Dedifferentiated amniotic fluid mesenchymal stem cell (primary cell): ENCODE measurements around the gene ZNF445.
"Not testable (repeated sequence)": the region's sequence is repeated elsewhere in the genome, so short reads cannot be mapped to it uniquely, and the experiment has no call there.

ENCODE experiments used
- DNase-seq: peaks from one replicate; pipeline ENCODE4 v3.0.0-alpha.2; 2016; ENCODE audit errors: extremely low spot score

Gene ZNF445

DNA sequence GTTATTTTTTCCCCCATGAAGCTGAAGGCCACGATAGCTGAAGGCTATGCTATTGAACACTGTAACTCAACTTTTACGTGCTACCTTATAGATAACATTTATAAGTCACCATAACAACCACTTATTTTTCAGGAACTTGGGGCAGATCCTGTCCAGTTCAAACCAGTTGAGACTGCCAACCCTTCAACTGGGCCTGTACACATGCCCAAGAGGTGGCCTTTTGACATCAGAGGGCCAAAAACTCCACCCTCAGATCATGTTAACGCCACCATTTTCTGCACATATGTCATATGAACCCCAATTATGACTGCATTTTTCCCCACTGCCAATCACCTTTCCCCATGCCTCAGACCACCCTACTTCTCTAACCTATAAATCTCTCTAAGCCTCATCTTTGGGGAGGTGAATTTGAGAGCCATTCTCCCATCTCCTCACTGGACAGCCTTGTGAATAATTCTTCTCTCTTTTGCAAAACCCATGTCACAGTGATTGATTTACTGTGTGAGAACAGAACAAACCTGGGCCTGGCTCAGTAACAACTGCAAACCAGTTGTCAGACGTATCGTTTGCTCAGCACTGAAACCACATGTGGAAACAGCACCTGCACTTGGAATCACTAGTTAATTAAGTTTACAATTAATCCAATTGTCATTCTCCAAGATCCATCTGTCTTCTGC lies 42.5 kb downstream of the ZNF445 start:
- DNase-seq, result no peak

DNA sequence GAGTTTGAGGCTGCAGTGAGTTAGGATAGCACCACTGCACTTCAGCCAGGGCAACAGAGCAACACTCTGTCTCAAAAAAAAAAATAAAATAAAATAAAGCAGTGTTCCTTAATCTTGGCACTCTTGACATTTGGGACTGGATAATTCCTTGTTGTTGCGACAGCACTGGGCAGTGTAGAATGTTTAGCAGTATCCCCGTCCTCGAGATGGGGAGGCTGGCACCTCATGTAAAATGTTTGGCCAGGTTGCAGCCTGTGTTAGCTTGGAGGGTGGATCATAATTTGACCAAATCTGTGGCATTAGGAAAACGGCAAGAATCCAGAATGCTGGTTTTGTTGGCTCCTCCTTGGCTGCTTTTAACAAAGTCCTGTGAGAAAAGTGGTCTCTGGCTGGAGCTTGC lies 47.0 kb downstream of the ZNF445 start:
- DNase-seq, result no peak

DNA sequence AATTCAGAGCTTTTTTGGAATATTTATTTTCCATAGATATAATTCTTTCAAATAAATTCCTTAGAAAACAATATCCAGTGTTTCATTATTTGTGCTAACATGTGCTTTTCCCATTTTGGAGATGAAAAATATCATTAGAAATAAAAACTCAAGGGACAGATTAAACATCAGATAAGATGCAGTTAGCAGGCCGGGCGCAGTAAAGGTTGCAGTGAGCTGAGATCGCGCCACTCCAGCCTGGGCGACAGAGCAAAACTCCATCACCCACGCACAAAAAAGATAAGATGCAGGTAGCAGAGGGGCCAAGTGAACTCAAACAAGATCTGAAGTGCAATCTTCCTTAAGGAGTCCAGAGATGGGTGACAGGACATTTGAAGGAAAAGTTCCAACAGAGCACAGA lies 48.0 kb downstream of the ZNF445 start:
- no peak for DNase-seq

DNA sequence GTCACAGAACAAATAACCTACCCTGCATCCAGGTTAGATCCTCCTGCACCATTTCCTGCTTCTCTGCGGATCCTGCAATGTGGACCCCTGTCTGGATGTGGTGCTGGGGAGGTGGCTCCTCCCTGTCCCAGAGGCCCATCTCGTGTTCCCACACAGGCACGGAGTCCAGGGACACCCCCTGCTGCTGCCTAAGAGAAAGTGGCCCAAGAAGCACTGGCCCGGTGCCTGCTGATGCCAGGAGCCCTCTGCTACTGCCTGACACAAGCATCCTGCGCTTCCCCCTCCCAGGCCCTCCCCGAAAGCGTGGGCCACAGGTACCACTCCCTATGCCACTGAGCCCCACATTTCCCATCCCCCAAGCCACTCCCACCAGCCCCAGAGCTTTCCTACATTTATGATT lies 48.6 kb downstream of the ZNF445 start:
- DNase-seq, result no peak

DNA sequence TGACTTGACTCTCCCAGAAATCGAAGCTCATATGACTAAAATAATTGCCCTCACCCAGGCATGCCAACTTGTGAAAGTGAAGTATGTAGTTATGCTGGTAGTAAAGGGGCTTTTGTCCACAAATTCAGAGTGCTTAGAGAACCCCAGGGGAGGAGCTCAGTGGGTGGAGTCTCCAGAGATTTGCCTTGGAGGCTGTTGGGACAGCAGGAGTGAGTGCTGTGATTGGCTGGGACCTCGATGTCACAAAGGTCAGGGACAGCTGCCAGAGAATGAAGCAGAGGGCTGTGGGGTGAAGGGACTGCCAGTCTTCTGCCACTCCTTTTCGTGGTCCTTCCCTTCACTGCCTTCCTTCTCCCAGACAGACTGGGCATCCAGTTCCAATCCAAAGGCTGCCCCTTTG lies 49.8 kb downstream of the ZNF445 start:
- DNase-seq, result no peak

DNA sequence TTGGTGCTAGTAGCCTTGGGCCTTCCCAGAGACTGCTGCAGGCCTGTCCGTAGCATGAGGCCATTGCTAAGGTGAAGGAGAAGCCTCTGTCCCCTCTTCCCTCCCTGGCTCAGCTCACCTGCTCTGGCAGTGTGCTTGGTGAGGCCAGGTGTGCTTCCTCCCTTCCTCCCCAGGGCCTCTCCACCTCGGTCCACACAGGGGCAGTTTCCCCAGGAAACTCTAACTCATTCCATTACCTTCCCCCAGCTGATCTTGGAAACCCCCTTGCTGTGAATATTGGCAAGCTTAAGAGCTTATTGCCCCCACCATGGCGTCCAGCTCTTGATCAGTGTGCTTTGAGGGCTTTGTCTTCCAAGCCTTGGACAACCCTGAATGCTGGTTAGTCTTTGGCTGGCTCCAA lies 52.7 kb downstream of the ZNF445 start:
- DNase-seq, result no peak

DNA sequence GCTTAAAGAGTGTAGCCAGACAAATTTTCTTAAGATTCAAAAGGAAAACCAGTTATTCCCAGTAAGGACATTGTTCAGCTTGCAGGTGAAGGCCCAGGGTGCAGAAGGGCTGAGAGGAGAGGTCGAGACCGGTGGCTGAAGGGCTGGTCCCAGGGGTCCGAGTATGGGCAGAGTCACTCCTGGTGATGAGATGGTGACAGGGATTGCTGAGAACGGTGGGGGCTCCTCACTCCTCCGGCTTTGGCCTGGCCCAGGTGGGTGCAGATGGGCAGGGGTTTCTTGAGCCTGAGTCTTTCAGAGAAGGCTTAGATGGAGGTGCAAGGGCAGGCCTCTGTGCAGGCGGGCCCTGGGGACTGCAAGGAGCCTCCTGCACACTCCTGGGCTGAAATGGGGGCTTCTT lies 56.2 kb downstream of the ZNF445 start:
- no peak for DNase-seq

DNA sequence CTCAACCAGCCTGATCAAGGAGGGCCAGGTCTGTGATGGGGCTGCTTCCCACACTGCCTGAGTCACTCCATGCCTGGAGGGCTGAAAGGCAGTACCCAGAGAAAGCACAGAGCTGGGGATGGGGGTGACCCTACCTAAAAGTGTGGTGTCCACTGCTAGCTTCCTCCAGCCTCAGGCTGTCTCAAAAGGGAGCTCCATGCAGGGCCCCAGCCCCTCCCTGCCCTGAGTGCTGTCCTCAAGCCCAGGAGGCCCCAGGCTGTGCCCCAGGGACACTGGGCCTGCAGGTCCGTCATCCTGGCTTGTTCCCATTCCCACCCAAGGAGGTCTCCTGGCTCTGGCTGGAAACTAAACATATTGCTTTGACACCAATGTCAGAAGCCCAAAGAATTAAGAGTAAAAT lies 56.8 kb downstream of the ZNF445 start:
- no peak for DNase-seq

DNA sequence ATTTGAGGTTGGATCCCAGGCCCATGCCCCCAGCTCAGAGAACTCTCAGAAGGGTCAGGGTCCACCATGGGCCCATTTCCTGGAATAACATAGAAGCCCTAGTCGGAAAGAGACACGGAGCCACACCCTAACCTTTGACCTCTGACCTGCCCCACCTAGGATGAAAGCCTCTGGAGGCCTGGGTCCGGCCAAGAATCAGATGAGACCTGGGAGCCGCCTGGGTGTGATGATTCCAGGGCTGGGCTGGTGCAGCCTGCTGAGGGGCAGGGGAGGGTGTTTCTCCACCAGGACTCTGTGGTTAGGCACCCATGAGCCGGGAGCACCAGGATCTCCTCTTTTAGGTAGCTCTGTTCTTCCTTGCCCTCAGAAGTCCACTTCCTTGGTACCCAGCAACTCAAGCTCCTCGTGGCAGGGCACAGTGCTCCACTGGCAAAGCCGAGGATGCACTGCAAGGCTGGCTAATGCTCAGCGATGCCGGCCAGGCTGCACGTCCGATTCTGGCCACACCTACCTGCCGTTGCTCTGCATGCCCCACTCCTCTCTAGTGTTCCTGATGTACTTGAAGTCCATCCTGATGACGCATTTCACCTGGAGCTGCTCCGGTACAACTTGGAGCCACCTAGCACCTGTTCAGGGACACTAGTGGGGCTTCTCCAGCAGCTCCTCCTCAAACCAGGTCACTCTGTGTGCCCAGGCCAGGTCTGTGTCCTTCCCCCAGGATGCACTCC lies 57.4 kb downstream of the ZNF445 start:
- DNase-seq, result no peak

DNA sequence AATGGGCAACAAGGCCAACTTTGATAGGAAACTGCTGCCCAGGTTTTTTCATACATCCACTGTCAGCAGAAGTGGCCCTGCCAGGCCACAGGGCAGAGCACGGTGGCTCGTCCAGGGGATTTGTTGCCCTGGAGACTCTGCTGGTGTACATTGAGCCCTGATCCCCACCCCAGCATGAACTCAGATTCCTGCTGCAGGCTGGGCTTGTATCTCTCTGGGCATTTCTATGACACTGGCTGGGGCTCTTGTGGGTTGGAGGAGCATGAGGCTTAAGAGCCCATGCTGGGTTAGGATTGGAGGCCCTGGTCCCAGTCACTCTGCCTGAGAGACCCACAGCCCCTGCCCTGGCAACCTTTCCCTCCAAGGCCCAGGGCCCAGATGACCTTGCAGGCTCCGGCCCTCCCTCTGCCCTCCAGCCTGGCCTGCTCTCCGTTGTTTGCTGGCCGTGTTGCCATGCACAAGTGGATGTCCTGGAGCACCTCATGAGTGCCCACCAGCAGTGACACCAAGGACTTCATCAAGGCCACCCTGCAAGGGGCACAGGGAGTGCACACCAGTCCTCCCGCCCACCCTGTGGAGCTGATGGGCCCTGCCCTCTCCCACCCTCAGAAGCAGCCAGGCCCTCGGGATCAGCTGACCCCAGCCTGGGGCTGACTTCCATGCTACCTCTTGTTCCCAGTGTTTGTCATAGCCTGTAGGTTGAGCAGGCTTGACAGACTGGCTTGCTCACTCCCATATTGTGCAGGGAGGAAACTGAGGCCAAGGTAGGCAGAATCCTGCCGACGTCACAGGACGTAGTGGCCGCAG lies 58.2 kb downstream of the ZNF445 start:
- DNase-seq, result no peak

DNA sequence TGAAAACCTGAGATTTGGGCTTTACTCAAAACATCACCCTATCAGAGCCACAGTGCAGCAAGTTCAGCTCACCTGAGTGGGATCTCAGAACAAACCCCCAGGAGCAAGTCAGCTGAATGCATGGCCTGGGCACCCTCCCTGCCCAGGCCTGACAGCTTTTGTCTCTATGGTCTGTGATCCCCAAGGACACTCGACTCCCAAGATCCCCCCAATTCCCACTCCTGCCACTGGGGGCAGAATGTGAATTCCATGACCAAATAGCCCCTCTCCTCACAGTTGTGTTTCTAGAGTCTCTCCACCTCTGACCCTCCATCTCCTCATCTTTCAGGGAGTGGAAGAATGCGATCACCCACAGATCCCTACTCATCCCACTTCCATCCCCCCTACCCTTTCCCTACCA lies 58.9 kb downstream of the ZNF445 start:
- no peak for DNase-seq

DNA sequence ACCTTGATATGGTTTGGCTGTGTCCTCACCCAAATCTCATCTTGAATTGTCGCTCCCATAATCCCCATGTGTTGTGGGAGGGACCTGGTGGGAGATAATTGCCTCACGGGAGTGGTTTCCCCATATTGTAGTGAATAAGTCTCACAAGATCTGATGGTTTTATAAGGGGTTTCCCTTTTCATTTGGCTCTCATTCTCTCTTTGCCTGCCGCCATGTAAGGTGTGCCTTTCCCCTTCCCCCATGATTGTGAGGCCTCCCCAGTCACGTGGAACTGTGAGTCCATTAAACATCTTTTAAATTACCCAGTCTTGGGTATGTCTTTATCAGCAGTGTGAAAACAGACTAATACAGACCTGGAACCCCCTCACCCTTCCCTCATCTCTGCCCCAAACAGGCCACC lies 59.4 kb downstream of the ZNF445 start:
- not testable (repeated sequence) for DNase-seq

DNA sequence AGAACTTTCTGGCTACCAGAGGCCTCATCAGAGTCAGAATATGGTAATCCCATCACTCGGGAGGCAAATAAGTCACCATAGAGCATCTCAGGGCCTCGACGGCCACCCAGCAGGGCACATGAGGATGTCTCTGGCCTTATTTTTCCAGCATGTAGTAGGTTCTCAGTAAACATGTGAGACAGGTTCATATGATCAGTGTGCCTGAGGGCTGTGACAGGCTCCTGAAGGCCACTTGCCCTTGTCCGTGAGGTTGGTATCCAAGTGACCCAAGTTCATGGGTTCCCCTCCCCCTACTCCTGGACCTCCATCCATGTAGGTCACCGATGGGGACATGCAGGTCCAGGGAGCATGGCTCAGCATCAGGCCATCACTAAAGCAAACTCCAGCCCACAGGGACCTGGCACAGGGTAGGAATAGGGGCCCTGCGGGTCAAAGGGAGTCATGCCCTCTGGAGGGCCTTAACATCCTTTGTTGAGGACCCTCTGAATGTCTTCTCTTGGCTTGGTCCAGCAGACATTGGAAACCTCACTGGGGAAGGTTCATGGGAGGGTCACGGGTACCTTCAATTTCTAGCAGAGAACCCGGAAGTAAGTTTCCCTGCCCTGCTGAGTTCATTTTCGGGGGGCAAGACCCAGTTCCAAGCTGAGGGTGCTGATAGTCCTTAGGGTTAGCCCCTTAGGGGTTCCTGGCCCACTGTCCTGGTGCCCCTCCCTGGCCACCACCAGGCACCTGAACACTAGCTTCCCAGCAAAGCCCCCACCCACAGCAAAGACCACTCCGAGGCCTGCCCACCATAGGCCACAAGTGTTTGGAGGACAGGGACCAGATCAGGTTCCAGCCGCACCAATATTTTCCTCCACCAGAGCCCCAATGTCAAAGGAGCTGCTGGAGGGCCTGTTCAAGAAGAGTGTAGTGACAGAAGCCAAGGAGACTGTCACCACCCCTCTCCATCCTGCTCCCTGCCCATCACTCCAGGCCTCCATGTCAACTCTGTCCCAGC lies 61.1 kb downstream of the ZNF445 start:
- DNase-seq, result no peak

DNA sequence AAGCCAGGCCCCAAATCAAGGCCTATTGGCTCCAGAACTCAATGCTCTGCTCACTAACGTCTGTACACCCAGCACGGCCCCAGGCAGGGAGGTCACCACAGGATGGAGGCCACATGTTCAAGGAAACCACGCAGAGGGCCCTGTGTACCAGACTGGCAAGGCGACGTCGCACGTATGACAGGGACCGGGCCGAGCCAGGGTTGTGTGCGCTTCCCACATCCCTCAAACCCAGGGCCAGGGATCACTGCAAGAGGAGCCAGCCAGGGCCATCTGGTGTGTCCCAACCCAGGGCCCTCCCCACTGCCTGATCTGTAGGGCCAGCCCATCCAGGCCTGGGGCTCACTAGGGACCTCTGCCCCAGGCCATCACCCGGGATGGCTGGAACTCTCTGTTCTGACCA lies 62.0 kb downstream of the ZNF445 start:
- DNase-seq, result no peak

DNA sequence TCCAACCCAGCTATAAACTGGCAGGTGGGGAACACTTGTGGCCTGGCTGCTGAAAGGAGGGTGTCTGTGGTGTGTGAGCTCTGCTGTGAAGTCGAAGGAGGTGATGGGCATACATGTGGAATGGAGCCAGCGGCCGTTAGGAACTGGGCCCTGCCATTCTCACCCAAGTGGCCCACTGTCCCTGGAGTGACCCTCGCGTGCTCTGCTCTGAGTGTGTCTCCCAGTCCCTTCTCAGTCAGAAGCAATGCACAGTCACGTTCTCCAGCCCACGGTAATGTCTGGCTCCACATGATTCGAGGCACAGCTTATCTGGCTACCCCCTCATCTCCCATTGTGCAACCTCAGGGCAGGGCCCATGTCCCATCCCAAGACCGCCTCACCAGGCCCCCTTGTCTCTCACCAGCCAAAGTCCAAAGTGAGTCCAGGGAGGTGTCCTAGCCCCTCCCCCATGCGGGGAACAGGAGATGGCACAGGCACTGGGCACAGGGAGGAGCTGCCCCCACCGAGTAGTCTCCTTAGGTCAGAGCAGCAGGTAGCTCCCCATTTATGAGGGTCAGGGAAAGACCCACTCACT lies 62.9 kb downstream of the ZNF445 start:
- no peak for DNase-seq

DNA sequence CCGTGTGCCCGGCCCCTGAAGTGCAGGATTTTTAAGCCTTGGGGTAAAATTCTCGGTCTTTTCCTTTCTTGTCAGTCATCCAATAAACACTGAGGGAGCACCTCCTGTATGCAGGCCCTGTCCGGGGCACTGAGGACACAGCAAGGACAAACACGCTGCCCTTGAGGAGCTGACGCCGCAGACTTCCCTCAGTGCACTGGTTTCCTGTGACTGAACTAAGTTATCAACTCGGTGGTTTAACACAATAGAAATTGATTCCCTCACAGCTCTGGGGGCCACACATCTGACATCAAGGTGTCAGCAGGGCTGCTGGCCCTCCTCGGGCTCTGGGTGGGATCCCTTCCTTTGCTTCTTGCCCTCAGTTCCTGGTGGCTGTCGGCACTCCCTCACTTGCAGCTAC lies 65.1 kb downstream of the ZNF445 start:
- DNase-seq, result no peak

DNA sequence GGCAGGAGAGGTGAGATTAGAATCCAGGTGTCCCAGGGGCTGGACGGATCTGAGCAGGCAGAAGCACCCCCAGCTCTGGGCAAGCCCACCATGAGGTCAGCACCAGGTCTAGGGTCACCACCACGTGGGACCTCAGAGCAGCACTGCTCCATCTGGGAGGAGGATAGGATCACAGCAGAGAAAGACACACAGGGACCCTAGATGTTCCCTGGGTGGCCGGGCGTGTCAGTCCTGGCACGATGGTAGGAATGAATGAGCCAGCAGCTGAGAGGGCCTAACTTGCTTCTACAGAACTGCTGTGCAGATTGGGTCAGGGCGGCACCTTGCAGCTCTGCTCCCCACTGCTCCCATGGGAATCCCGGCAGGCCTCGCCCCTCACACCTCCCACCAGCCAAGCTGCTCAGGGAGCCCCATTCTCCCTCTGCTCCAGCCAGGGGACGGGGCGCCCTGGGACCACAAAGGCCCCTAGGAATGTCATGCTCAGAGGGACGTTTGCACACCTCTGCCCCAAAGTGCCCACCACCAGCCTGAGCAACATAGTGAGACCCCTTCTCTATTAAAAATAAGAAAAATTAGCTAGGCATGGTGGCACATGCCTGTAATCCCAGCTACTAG lies 66.3 kb downstream of the ZNF445 start:
- no peak for DNase-seq

DNA sequence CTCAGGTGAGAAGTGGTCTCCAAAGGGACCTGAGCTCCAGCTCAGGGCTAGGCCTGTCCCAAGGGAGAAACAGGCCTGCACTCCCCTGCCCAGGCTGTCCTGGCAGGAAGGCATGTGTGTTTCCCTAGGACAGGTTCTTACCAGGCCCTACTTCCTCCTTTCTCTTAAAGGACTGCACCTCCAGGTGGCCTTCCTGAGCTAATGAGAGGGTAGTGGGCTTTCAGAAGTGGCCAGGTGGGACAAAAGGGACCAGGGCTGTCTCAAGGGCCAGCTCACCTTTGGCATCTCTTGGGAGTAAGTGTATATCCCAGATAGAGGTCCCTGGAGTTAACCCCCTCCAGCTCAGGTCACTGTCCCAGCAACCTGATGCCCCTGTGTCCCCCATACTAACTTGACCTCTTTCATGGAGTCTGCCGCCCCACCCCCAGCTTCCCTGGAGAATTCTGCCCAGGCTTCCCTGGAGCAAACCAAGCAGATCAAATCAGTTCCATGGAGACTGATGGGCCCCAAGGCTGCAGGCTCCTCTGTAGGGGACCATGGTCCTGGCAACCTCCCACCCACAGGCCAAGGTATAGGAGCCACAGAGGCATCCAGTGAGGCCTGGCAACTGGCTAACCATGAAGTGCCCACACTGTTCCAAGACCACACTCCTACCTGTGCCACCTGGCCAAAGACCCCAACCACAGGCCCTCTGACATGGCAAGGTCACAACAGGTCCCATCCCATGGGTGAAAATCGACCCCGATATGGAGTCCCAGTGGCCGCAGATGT lies 67.6 kb downstream of the ZNF445 start:
- no peak for DNase-seq

DNA sequence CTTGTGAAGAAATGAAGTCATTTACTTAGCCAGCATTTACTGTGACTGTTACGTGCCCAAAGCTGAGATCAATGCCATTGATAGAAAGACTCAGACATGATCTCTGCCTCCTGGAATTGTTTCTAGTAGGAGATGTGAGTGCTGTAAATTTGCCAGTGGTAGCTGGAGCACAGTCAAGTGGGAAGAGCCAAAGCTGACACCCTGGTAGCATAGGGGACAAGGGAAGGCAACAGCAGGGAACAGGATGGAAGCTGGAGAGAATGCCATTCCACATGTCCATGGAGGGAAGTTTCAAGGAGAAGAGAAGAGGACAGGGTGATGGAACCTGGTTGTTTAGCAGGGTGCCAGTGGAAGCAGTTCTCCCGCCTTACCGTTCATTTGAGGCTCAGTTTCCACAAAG lies 74.9 kb downstream of the ZNF445 start:
- no peak for DNase-seq

DNA sequence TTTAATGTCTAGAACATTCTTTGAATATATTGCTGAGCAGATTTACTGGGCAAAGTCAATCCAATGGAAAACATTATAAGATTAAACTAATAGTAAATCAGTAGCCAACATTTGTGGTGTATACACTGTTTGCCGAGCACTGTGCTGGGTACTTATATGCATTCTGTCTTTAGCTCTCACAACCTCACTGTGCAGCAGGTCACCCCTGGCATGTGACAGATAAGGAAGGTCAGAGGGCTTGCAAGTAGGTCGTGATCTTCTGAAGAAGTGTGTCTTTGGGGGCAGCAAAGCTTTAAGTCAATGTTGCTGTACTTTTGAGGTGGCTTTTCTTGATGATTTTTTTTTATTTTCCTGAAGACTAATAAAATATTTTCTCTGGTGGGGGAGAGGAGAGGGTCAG lies 76.7 kb downstream of the ZNF445 start:
- DNase-seq, result no peak
